ENCODE results near the gene NCOA3.

GRCh38 chr20:47614703-47615309, 113.1 kb downstream of the NCOA3 start:
- TF ChIP-seq EZH2phosphoT487 (IDR thresholded peaks at IDR 0.05; ENCODE audit: unreplicated experiment) (no peak), POLR2AphosphoS5 (IDR thresholded peaks at IDR 0.05; ENCODE audit: low read depth) (no peak)
- TF ChIP-seq, protein P1, sequence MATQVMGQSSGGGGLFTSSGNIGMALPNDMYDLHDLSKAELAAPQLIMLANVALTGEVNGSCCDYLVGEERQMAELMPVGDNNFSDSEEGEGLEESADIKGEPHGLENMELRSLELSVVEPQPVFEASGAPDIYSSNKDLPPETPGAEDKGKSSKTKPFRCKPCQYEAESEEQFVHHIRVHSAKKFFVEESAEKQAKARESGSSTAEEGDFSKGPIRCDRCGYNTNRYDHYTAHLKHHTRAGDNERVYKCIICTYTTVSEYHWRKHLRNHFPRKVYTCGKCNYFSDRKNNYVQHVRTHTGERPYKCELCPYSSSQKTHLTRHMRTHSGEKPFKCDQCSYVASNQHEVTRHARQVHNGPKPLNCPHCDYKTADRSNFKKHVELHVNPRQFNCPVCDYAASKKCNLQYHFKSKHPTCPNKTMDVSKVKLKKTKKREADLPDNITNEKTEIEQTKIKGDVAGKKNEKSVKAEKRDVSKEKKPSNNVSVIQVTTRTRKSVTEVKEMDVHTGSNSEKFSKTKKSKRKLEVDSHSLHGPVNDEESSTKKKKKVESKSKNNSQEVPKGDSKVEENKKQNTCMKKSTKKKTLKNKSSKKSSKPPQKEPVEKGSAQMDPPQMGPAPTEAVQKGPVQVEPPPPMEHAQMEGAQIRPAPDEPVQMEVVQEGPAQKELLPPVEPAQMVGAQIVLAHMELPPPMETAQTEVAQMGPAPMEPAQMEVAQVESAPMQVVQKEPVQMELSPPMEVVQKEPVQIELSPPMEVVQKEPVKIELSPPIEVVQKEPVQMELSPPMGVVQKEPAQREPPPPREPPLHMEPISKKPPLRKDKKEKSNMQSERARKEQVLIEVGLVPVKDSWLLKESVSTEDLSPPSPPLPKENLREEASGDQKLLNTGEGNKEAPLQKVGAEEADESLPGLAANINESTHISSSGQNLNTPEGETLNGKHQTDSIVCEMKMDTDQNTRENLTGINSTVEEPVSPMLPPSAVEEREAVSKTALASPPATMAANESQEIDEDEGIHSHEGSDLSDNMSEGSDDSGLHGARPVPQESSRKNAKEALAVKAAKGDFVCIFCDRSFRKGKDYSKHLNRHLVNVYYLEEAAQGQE (IDR thresholded peaks at IDR 0.05; ENCODE audit: unreplicated experiment), result no peak
- TF ChIP-seq, protein P2, sequence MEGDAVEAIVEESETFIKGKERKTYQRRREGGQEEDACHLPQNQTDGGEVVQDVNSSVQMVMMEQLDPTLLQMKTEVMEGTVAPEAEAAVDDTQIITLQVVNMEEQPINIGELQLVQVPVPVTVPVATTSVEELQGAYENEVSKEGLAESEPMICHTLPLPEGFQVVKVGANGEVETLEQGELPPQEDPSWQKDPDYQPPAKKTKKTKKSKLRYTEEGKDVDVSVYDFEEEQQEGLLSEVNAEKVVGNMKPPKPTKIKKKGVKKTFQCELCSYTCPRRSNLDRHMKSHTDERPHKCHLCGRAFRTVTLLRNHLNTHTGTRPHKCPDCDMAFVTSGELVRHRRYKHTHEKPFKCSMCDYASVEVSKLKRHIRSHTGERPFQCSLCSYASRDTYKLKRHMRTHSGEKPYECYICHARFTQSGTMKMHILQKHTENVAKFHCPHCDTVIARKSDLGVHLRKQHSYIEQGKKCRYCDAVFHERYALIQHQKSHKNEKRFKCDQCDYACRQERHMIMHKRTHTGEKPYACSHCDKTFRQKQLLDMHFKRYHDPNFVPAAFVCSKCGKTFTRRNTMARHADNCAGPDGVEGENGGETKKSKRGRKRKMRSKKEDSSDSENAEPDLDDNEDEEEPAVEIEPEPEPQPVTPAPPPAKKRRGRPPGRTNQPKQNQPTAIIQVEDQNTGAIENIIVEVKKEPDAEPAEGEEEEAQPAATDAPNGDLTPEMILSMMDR (conservative IDR thresholded peaks at IDR 0.05; ENCODE audit: low read depth in 2 of 2), result no peak

Measured in GM23338 (cell line).